ENCODE measurements around the gene PARD3.

Gene PARD3

DNA sequence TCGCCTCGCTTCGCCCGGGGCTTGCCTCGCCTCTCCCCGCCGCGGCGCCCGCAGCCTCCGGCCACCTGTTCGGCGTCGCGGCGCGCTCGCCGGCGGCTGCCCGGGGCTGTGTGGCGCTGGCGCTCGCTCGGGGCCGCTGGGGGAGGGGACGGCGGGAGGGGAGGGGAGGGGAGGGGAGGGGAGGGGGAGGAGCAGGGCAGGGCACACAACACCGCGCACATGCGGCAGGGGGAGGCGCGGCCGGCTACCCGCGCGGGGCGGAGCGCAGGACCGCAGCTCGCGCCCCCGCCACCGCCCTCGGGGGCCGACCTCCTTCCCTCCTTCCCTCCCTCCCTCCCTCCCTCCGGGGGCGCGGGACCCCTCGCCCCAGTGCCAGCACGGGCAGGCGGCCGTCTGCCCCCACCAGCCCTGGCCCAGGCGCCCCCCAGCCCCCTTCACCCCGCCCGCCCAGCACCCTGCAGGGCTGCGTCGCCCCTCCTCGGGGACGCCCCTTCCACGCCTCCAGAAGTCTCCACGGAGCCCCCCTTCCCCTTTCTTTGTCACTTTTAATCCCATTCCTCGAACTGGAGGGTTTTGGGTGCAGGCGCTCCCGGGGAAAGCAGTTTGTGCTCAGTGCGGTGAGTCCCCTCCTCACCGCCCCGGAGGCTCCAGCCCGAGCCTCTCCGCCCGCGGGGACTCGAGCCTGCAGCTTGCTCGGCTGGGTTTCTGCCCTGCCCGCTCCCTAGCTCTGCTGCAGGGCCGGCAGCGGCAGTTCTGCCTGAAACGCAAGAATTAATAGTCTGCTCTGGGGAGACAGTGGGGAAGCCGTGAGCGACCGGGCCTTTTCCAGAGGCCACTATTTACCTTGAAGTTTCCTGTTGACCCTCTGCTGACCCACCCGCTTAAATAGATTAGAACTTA is at the start of gene PARD3:
TSS of gene PARD3 (minus strand) at position 112 of the 900 bp plus-strand sequence. CDS start 301 bp downstream, outside the sequence.
- no peak for TF ChIP-seq CTCF (IDR thresholded peaks at IDR 0.05; ENCODE audit: insufficient read depth, low read depth, low read length, missing control alignments)
- DNase-seq (ENCODE audit: low read depth), result peak; percentile 26
- H3K4me3 ChIP-seq (ENCODE audit: low read depth, low read length), result peak within 1 kb of the TSS; percentile 33

DNA sequence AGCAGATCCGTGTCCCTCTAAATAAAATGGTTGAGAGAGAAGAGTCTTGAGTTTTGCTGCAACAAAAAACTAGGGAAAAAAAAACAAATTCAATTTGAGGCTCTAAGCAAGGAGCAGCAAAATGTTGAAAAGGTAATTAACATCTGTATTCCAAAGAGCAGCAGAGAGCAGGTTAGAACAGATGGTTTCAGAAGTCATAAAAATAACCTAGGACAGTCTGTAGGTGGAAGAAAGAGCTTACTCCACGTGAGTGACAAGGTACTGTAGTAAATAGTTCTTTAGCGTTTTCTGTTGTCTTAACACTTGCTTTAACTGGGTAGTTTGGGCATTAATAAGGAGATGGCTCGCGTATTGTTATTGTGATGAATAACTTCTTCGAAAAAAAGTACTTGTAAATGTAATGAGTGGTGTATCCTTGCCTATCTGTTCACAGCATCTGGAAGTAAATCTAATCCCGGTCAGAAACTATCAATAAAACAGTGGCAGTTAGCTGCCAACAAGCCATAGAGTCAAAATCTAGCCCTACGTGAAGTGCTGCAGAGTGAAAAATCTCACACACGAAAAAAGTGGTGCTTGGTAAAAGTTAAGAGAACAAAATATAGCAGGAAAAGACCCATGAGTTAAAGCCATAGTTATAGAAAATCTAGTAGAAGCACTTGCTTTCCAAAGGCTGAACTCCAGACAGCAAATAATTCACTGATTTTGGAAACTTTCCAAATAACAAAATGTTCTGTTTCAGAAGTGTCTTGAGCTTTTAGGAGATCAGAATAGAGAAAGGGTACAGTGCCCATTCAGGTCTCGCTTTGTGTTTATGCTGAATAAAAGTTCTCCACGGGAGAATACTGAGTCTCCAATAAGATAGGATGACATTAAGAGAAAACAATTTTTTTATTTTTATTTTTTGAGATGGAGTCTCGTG is 49.3 kb upstream of the PARD3 start:
- DNase-seq (ENCODE audit: low read depth), result no peak
- TF ChIP-seq CTCF (IDR thresholded peaks at IDR 0.05; ENCODE audit: insufficient read depth, low read depth, low read length, missing control alignments), result no peak
- no peak overlapping the region for H3K4me3 ChIP-seq (ENCODE audit: low read depth, low read length)

DNA sequence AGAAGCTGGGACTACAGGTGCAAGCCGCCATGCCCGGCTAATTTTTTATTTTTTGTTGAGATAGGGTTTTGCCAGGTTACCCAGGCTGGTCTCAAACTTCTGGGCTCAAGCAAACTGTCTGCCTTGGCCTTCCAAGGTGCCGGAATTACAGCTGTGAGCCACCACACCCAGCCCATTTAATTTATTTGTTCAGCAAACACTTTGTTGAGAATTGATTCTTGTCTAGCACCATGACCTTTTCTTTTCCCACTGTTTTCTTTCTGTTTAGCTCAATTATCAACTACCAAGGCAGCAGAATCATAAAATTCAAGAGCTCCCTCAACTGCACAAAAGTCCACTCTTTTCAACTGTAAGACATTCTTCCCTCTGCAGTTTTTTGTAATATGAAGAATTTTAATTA is 47.8 kb upstream of the PARD3 start:
- no peak overlapping the region for H3K4me3 ChIP-seq (ENCODE audit: low read depth, low read length)
- no peak for TF ChIP-seq CTCF (IDR thresholded peaks at IDR 0.05; ENCODE audit: insufficient read depth, low read depth, low read length, missing control alignments)
- no peak for DNase-seq (ENCODE audit: low read depth)

DNA sequence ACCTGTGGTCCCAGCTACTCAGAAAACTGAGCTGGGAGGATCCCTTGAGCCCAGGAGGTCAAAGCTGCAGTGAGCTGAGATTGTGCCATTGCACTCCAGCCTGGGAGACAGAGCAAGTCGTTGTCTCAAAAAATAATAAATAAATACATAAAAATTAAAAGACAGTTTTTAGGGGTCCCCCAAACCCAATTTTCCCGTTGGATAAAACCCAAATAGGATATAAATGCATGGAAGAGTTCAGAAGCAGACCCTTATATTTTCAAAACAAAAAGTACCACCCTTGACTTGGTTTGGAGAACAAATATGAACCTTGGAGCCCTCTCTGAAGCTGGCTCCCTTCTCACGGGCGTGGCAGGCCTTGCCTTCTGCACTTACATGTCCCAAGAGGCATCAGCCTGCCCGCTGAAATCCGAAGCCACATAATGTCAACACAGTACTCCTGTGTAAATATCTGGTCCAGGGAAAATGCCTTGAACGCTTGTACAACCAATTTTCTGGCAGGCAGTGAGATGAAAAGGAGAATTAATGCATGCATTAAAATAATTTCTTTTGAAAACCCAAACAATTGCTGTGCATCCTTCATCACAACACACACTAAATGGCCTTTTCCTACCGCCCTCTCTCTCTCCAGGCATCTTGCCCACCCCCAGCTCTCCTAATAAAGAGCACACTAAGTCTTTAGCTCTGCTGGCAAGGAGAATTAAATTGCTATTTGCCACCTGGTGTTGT is 46.4 kb upstream of the PARD3 start:
- DNase-seq (ENCODE audit: low read depth), result no peak
- TF ChIP-seq CTCF (IDR thresholded peaks at IDR 0.05; ENCODE audit: insufficient read depth, low read depth, low read length, missing control alignments), result no peak
- no peak overlapping the region for H3K4me3 ChIP-seq (ENCODE audit: low read depth, low read length)

GRCh38 chr10:34859170-34859569 is 44.1 kb upstream of the PARD3 start:
- no peak overlapping the region for H3K4me3 ChIP-seq (ENCODE audit: low read depth, low read length)
- no peak for TF ChIP-seq CTCF (IDR thresholded peaks at IDR 0.05; ENCODE audit: insufficient read depth, low read depth, low read length, missing control alignments)
- no peak for DNase-seq (ENCODE audit: low read depth)

- H3K4me3 ChIP-seq (ENCODE audit: low read depth, low read length), result no peak overlapping the region
- DNase-seq (ENCODE audit: low read depth), result no peak
- TF ChIP-seq CTCF (IDR thresholded peaks at IDR 0.05; ENCODE audit: insufficient read depth, low read depth, low read length, missing control alignments), result no peak
Measured at GRCh38 chr10:34858003-34858402, 42.9 kb upstream of the PARD3 start.
